ENCODE results near the gene AMHR2.

DNA sequence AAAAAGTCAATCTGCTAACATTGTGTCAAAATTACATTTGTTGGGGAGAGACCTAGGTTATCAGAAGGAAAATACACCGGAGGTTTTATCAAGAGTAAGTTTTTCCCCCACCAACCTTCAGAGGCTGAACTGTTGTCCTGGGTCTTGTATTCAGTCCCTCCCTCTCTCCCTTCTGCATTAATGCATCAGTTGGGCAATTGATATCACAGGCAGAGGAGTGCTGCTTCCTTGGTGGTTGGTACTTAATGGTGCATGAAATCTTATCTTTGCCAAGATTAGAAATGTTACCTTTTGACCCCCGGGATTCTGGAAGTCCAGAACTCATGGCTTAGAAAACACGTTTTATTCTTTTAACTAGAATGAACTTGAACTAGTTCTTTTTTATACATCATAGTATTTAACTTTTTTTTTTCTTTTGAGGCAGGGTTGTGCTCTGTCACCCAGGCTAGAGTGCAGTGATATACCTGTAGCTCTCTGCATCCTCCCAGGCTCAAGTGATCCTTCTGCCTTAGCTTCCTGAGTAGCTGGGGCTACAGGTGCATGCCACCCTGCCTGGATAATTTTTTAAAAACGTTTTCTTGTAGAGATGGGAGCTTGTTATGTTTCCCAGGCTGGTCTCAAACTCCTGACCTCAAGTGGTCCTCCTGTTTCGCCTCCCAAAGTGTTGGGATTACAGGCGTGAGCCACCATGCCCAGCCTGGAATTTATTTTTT lies 33.2 kb downstream of the AMHR2 start:
- TF ChIP-seq POLR2AphosphoS5 (IDR thresholded peaks at IDR 0.05) (no peak), EZH2 (IDR thresholded peaks at IDR 0.05; ENCODE audit: borderline replicate concordance, insufficient read depth, low read length, poor library complexity, severe bottlenecking) (no peak), EP300 (conservative IDR thresholded peaks at IDR 0.05; ENCODE audit: poor library complexity, severe bottlenecking) (no peak), SMC3 (conservative IDR thresholded peaks at IDR 0.05; ENCODE audit: poor library complexity) (no peak), REST (IDR thresholded peaks at IDR 0.05; ENCODE audit: borderline replicate concordance) (no peak)
- TF ChIP-seq, protein P1, sequence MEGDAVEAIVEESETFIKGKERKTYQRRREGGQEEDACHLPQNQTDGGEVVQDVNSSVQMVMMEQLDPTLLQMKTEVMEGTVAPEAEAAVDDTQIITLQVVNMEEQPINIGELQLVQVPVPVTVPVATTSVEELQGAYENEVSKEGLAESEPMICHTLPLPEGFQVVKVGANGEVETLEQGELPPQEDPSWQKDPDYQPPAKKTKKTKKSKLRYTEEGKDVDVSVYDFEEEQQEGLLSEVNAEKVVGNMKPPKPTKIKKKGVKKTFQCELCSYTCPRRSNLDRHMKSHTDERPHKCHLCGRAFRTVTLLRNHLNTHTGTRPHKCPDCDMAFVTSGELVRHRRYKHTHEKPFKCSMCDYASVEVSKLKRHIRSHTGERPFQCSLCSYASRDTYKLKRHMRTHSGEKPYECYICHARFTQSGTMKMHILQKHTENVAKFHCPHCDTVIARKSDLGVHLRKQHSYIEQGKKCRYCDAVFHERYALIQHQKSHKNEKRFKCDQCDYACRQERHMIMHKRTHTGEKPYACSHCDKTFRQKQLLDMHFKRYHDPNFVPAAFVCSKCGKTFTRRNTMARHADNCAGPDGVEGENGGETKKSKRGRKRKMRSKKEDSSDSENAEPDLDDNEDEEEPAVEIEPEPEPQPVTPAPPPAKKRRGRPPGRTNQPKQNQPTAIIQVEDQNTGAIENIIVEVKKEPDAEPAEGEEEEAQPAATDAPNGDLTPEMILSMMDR (IDR thresholded peaks at IDR 0.05; ENCODE audit: poor library complexity, severe bottlenecking): no peak

Data from neural cell (in vitro differentiated cells).